HCT116 (cell line): ENCODE data around the gene ZNF888.

Experiments used
- EGR1 ChIP-seq: IDR thresholded peaks from 2 replicates; pipeline ENCODE4 v1.6.1; 2012; ENCODE audit warnings: low read depth
- EZH2 ChIP-seq: fragments of 200-600 bp; sonication (generic); IDR thresholded peaks from 2 replicates; pipeline ENCODE4 v1.6.1; 2017; ENCODE audit warnings: antibody characterized with exemption, mixed run types
- EZH2phosphoT487 ChIP-seq: fragments of 200-600 bp; IDR thresholded peaks from 2 replicates; pipeline ENCODE4 v1.6.1; 2018; ENCODE audit warnings: antibody characterized with exemption, borderline replicate concordance
- POLR2A ChIP-seq: IDR thresholded peaks from 2 replicates; pipeline ENCODE4 v1.7.0; 2011; ENCODE audit warnings: borderline replicate concordance; ENCODE audit not compliant: insufficient read depth, insufficient read length; ENCODE audit errors: extremely low read depth
- POLR2AphosphoS5 ChIP-seq: IDR thresholded peaks from 2 replicates; pipeline ENCODE4 v1.6.1; 2011; ENCODE audit warnings: mild to moderate bottlenecking, low read depth, low read length, moderate library complexity
- RAD21 ChIP-seq: IDR thresholded peaks from 2 replicates; pipeline ENCODE4 v1.6.1; 2012; ENCODE audit warnings: low read depth, mild to moderate bottlenecking
- TCF7L2 ChIP-seq: IDR thresholded peaks from 2 replicates; pipeline ENCODE4 v1.7.0; 2011; ENCODE audit warnings: borderline replicate concordance, inconsistent platforms; ENCODE audit not compliant: insufficient read depth, insufficient read length; ENCODE audit errors: extremely low read depth
- TF ChIP-seq, protein P1 (sequence below): IDR thresholded peaks from 2 replicates; pipeline ENCODE4 v1.6.1; 2012; ENCODE audit warnings: low read depth
- TF ChIP-seq, protein P2 (sequence below), 3 experiments: fragments of 200-600 bp in 1 of 3; sonication (generic) in 1 of 3; IDR thresholded peaks in 2 of 3; conservative IDR thresholded peaks in 1 of 3; 2 replicates each; pipeline ENCODE4 v1.5.1; 2012 to 2017; ENCODE audit warnings: low read depth in 2 of 3, low read length in 2 of 3, antibody characterized with exemption in 1 of 3, borderline replicate concordance in 1 of 3, control low read depth in 1 of 3, mild to moderate bottlenecking in 1 of 3, mixed read lengths in 1 of 3, mixed run types in 1 of 3, moderate library complexity in 1 of 3; ENCODE audit not compliant: insufficient read depth in 1 of 3
- TF ChIP-seq, protein P3 (sequence below): IDR thresholded peaks from 2 replicates; pipeline ENCODE4 v1.6.1; 2011; ENCODE audit warnings: mild to moderate bottlenecking, low read length, moderate library complexity; ENCODE audit not compliant: insufficient replicate concordance; ENCODE audit errors: extremely low read depth
- TF ChIP-seq, protein P4 (sequence below): IDR thresholded peaks from 2 replicates; pipeline ENCODE4 v1.6.1; 2012

DNA sequence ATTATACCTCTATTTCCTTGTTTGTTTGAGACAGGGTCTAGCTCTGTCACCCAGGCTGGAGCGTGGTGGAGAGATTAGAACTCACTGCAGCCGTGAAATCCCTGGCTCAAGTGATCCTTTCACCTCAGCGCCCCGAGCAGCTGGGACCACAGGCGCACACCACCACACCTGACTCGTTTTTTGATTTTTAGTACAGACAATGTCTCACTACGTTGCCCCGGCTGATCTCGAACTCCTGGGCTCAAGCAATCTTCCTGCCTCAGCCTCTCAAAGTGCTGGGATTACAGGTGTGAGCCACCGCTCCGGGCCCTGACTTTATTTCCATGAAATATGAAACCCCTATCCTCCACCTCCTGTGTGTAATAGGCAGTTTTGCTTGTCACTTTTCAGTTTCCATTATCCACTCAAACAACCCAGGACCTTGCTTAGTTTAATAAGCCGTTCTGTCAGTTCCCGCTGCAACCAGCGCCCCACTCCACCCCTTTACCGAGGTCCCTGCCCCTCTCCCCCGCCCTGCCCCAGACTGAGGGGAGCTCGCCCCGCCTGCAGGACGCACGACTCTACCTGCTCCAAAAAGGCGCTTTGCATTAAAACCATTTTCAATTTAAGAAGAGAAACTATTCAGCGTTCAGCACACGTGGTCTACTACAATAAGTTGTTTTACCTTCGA, 22.6 kb upstream of the ZNF888 start:
- TF ChIP-seq, protein P1, sequence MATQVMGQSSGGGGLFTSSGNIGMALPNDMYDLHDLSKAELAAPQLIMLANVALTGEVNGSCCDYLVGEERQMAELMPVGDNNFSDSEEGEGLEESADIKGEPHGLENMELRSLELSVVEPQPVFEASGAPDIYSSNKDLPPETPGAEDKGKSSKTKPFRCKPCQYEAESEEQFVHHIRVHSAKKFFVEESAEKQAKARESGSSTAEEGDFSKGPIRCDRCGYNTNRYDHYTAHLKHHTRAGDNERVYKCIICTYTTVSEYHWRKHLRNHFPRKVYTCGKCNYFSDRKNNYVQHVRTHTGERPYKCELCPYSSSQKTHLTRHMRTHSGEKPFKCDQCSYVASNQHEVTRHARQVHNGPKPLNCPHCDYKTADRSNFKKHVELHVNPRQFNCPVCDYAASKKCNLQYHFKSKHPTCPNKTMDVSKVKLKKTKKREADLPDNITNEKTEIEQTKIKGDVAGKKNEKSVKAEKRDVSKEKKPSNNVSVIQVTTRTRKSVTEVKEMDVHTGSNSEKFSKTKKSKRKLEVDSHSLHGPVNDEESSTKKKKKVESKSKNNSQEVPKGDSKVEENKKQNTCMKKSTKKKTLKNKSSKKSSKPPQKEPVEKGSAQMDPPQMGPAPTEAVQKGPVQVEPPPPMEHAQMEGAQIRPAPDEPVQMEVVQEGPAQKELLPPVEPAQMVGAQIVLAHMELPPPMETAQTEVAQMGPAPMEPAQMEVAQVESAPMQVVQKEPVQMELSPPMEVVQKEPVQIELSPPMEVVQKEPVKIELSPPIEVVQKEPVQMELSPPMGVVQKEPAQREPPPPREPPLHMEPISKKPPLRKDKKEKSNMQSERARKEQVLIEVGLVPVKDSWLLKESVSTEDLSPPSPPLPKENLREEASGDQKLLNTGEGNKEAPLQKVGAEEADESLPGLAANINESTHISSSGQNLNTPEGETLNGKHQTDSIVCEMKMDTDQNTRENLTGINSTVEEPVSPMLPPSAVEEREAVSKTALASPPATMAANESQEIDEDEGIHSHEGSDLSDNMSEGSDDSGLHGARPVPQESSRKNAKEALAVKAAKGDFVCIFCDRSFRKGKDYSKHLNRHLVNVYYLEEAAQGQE, result no peak
- TF ChIP-seq, protein P2, sequence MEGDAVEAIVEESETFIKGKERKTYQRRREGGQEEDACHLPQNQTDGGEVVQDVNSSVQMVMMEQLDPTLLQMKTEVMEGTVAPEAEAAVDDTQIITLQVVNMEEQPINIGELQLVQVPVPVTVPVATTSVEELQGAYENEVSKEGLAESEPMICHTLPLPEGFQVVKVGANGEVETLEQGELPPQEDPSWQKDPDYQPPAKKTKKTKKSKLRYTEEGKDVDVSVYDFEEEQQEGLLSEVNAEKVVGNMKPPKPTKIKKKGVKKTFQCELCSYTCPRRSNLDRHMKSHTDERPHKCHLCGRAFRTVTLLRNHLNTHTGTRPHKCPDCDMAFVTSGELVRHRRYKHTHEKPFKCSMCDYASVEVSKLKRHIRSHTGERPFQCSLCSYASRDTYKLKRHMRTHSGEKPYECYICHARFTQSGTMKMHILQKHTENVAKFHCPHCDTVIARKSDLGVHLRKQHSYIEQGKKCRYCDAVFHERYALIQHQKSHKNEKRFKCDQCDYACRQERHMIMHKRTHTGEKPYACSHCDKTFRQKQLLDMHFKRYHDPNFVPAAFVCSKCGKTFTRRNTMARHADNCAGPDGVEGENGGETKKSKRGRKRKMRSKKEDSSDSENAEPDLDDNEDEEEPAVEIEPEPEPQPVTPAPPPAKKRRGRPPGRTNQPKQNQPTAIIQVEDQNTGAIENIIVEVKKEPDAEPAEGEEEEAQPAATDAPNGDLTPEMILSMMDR (IDR thresholded peaks at IDR 0.05 in 2 of 3, conservative IDR thresholded peaks at IDR 0.05 in 1 of 3; ENCODE audit: borderline replicate concordance in 1 of 3, insufficient read depth in 1 of 3, low read depth in 2 of 3, low read length in 2 of 3), result no peak
- TF ChIP-seq, protein P3, sequence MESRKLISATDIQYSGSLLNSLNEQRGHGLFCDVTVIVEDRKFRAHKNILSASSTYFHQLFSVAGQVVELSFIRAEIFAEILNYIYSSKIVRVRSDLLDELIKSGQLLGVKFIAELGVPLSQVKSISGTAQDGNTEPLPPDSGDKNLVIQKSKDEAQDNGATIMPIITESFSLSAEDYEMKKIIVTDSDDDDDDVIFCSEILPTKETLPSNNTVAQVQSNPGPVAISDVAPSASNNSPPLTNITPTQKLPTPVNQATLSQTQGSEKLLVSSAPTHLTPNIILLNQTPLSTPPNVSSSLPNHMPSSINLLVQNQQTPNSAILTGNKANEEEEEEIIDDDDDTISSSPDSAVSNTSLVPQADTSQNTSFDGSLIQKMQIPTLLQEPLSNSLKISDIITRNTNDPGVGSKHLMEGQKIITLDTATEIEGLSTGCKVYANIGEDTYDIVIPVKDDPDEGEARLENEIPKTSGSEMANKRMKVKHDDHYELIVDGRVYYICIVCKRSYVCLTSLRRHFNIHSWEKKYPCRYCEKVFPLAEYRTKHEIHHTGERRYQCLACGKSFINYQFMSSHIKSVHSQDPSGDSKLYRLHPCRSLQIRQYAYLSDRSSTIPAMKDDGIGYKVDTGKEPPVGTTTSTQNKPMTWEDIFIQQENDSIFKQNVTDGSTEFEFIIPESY, result no peak
- no peak for TF ChIP-seq POLR2A
- TF ChIP-seq EZH2phosphoT487, result no peak
- no peak for TF ChIP-seq TCF7L2
- TF ChIP-seq, protein P4, sequence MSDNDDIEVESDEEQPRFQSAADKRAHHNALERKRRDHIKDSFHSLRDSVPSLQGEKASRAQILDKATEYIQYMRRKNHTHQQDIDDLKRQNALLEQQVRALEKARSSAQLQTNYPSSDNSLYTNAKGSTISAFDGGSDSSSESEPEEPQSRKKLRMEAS, result no peak
- no peak for TF ChIP-seq EGR1
- no peak for TF ChIP-seq RAD21
- TF ChIP-seq EZH2, result no peak
- TF ChIP-seq POLR2AphosphoS5, result no peak
